ENCODE measurements around the gene DPP4. TPM values are rescaled to one million over a fixed set of nuclear protein-coding genes. Genes with fewer than 3 reads are reported as not detected.

The DPP4 gene
- total and polyA plus RNA-seq, 2 of the 13 experiments (the other 11 are each of a cell fraction or from before 2014, with no cell fraction given): 39.4 to 109 TPM

DNA sequence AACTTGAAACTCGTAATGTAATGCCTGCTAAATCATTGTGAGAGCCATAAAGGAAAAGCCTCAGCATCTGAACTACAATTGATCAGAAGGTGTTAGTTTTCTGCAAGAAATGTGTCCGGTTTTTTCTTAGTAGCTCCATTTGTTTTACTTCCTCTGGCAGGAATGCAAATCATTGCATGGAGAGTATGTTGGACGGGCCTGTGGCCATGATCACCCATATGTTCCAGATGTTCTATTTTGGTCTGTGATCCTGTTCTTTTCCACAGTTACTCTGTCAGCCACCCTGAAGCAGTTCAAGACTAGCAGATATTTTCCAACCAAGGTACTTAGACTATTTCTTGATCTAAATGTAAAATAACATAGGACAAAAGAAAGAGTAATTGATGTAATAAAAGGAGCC, 126.6 kb downstream of the DPP4 start:
- Histone ChIP-seq H4K20me1 (ENCODE audit: insufficient read depth, low read length) (no peaks in the 10 kb centered on the region), H3K9me3 (ENCODE audit: low read length) (no peaks in the 10 kb centered on the region), H3K27ac (ENCODE audit: extremely low read length, insufficient read depth, low read length) (no peak overlapping the region), H3K79me2 (ENCODE audit: insufficient read depth, low read length) (no peaks in the 10 kb centered on the region), H3K4me2 (ENCODE audit: low read depth, low read length) (no peak overlapping the region), H3K4me1 (ENCODE audit: insufficient read depth, low read length) (peaks cover 5% of the 10 kb centered on the region; the same call in 1 of the 2 replicates), H3K27me3 (ENCODE audit: control insufficient read depth in 1 of 2, insufficient read depth in 2 of 2, low read length in 2 of 2) (no peaks in the 10 kb centered on the region), H3K36me3 (replicated peaks in 1 of 2; ENCODE audit: control insufficient read depth in 1 of 2, insufficient read depth in 2 of 2, low read length in 2 of 2) (no peaks in the 10 kb centered on the region), H2AFZ (ENCODE audit: low read length) (no peak overlapping the region), H3K4me3 (replicated peaks in 1 of 3; ENCODE audit: insufficient read depth in 1 of 3, low read depth in 2 of 3, low read length in 3 of 3) (no peak overlapping the region), H3K9ac (ENCODE audit: insufficient read depth, low read depth, low read length) (no peak overlapping the region)
- in situ Hi-C loops (cut with HindIII; ENCODE audit: extremely low pct_ligation_motif_present, low pct_unique_long_range_greater_than_20kb) (loop anchor here (5.0 to 25.0 kb wide), 2 partner anchors 360 to 685 kb away; no protein-coding TSS in a partner anchor), intact Hi-C loops (cut with micrococcal nuclease; ENCODE audit: unreplicated experiment) (loop anchor here (5.0 to 10.0 kb wide), 3 partner anchors 175 to 693 kb away; no protein-coding TSS in a partner anchor)
- ChIA-PET CTCF (ENCODE audit: low intra/inter-chr PET ratio, low total read pairs) (interaction anchor here (2.6 kb wide), 1 partner anchor 361 kb away, joined by 25 read pairs; no protein-coding TSS in a partner anchor), POLR2A (no interaction called here)
- WGBS (ENCODE audit: low lambda C conversion rate): 4% methylated on average over 3 of the region's 3 CpGs
- no peak for ATAC-seq
- no peak for FAIRE-seq
- no peak for DNase-seq (ENCODE audit: low spot score)
- BruUV-seq (replicated peaks): no TSS peak
- TF ChIP-seq, protein P1, sequence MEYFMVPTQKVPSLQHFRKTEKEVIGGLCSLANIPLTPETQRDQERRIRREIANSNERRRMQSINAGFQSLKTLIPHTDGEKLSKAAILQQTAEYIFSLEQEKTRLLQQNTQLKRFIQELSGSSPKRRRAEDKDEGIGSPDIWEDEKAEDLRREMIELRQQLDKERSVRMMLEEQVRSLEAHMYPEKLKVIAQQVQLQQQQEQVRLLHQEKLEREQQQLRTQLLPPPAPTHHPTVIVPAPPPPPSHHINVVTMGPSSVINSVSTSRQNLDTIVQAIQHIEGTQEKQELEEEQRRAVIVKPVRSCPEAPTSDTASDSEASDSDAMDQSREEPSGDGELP (IDR thresholded peaks at IDR 0.05; ENCODE audit: borderline replicate concordance, low read depth): no peak
- TF ChIP-seq SSRP1 (CRISPR knock-in tag; IDR thresholded peaks at IDR 0.05): no peak
- TF ChIP-seq ZNF17 (CRISPR knock-in tag; IDR thresholded peaks at IDR 0.05): no peak
- TF ChIP-seq ZSCAN9 (CRISPR knock-in tag; IDR thresholded peaks at IDR 0.05; ENCODE audit: borderline replicate concordance): no peak
- no peak for TF ChIP-seq PRMT3 (CRISPR knock-in tag; IDR thresholded peaks at IDR 0.05; ENCODE audit: borderline replicate concordance, low read depth)
- TF ChIP-seq IRX3 (CRISPR knock-in tag; IDR thresholded peaks at IDR 0.05; ENCODE audit: borderline replicate concordance, low read depth): no peak
- TF ChIP-seq ZFP82 (CRISPR knock-in tag; IDR thresholded peaks at IDR 0.05; ENCODE audit: borderline replicate concordance): no peak
- no peak for TF ChIP-seq ATM (IDR thresholded peaks at IDR 0.05; ENCODE audit: borderline replicate concordance)
- TF ChIP-seq ZNF274 (CRISPR knock-in tag; IDR thresholded peaks at IDR 0.05): no peak
- no peak for TF ChIP-seq ZBTB38 (CRISPR knock-in tag; IDR thresholded peaks at IDR 0.05)
- no peak for TF ChIP-seq ZBTB14 (CRISPR knock-in tag; IDR thresholded peaks at IDR 0.05)
- TF ChIP-seq HCFC1 (IDR thresholded peaks at IDR 0.05; ENCODE audit: low read depth, low read length): no peak
- TF ChIP-seq, protein P2, sequence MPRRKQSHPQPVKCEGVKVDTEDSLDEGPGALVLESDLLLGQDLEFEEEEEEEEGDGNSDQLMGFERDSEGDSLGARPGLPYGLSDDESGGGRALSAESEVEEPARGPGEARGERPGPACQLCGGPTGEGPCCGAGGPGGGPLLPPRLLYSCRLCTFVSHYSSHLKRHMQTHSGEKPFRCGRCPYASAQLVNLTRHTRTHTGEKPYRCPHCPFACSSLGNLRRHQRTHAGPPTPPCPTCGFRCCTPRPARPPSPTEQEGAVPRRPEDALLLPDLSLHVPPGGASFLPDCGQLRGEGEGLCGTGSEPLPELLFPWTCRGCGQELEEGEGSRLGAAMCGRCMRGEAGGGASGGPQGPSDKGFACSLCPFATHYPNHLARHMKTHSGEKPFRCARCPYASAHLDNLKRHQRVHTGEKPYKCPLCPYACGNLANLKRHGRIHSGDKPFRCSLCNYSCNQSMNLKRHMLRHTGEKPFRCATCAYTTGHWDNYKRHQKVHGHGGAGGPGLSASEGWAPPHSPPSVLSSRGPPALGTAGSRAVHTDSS (CRISPR knock-in tag; conservative IDR thresholded peaks at IDR 0.05): no peak
- no peak for TF ChIP-seq TFDP2 (CRISPR knock-in tag; IDR thresholded peaks at IDR 0.05)
- no peak for TF ChIP-seq MAFG (CRISPR knock-in tag; IDR thresholded peaks at IDR 0.05)
- no peak for TF ChIP-seq MAFK (conservative IDR thresholded peaks at IDR 0.05 in 1 of 2, IDR thresholded peaks at IDR 0.05 in 1 of 2; ENCODE audit: low read length in 2 of 2)
